Endodermal cell (in vitro differentiated cells): ENCODE measurements around the gene ZBTB22. TPM values are rescaled to one million over a fixed set of nuclear protein-coding genes. Genes with fewer than 3 reads are reported as not detected.

Source experiments
- DNase-seq: peaks from one replicate; pipeline ENCODE4 v3.0.0-alpha.2; 2017
- H3K27ac ChIP-seq: 2 replicates; pipeline ENCODE4 v1.5.1; 2013; ENCODE audit warnings: mild to moderate bottlenecking, low read depth, low read length, moderate library complexity
- H3K27me3 ChIP-seq: 2 replicates; pipeline ENCODE4 v1.6.1; 2013; ENCODE audit warnings: mild to moderate bottlenecking, low read length, moderate library complexity; ENCODE audit not compliant: insufficient read depth, control insufficient read depth, poor library complexity, severe bottlenecking
- H3K36me3 ChIP-seq: 2 replicates; pipeline ENCODE4 v1.7.0; 2013; ENCODE audit warnings: mild to moderate bottlenecking, low read length, moderate library complexity; ENCODE audit not compliant: control insufficient read depth, insufficient read depth
- H3K4me1 ChIP-seq: one replicate; pipeline ENCODE4 v1.7.0; 2013; ENCODE audit warnings: low read length; ENCODE audit not compliant: control insufficient read depth, insufficient read depth
- H3K4me3 ChIP-seq: 2 replicates; pipeline ENCODE4 v1.5.1; 2013; ENCODE audit warnings: mild to moderate bottlenecking, low read length, moderate library complexity
- H3K9ac ChIP-seq: 2 replicates; pipeline ENCODE4 v1.6.1; 2013; ENCODE audit warnings: mild to moderate bottlenecking, low read length, moderate library complexity; ENCODE audit not compliant: poor library complexity, severe bottlenecking; ENCODE audit errors: extremely low read depth
- H3K9me3 ChIP-seq: 2 replicates; pipeline ENCODE4 v1.6.1; 2013; ENCODE audit warnings: mild to moderate bottlenecking, low read length, moderate library complexity; ENCODE audit not compliant: control insufficient read depth
- H3K27ac Mint-ChIP-seq: 2 replicates; pipeline ENCODE4 v1.8.0; 2020; ENCODE audit warnings: mixed read lengths
- H3K27me3 Mint-ChIP-seq: 2 replicates; pipeline ENCODE4 v1.8.0; 2021; ENCODE audit warnings: mild to moderate bottlenecking, mixed read lengths; ENCODE audit not compliant: insufficient read depth
- H3K36me3 Mint-ChIP-seq: 2 replicates; pipeline ENCODE4 v1.8.0; 2020; ENCODE audit warnings: low read depth, mixed read lengths
- H3K4me1 Mint-ChIP-seq: 2 replicates; pipeline ENCODE4 v1.8.0; 2020; ENCODE audit warnings: mixed read lengths
- H3K4me3 Mint-ChIP-seq: 2 replicates; pipeline ENCODE4 v1.8.0; 2020; ENCODE audit warnings: mild to moderate bottlenecking, moderate library complexity, mixed read lengths
- H3K9me3 Mint-ChIP-seq: 2 replicates; pipeline ENCODE4 v1.8.0; 2020; ENCODE audit warnings: mild to moderate bottlenecking, mixed read lengths
- CTCF ChIP-seq: fragments of 200-600 bp; sonication (generic); conservative IDR thresholded peaks from 2 replicates; pipeline ENCODE4 v1.5.0; 2021; ENCODE audit warnings: antibody characterized with exemption, mild to moderate bottlenecking
- WGBS, 2 experiments: methylation state at CpG; one replicate each; pipeline versions ENCODE4 v1.1.5 to v1.1.7; 2013; ENCODE audit warnings: missing lambda C conversion rate in 2 of 2, mixed read lengths in 1 of 2; ENCODE audit not compliant: insufficient coverage in 1 of 2, insufficient read length in 1 of 2; 5-methylcytosine and 5-hydroxymethylcytosine counted together
- total RNA-seq, 2 donors: library from RNA; stranded (reverse); fragmentation: NEBNext Ultra II Directional in 1 of 2; extraction: Animal tissue kit (Norgen Biotek cat#: 25700) in 1 of 2; gene quantifications; 2 replicates in 1 of 2; 3 replicates in 1 of 2; pipeline ENCODE4 v1.2.1, GENCODE V29; 2021

The ZBTB22 gene
- total RNA-seq, 2 donors from 2014 or later: 15.2 to 19.8 TPM

- peak overlapping the region; percentile 16 for H3K27ac Mint-ChIP-seq
- Histone ChIP-seq H3K4me3 (no peak overlapping the region), H3K27ac (no peak overlapping the region), H3K9ac (no peak overlapping the region), H3K36me3 (peaks cover 18% of the 10 kb centered on the region), H3K9me3 (no peaks in the 10 kb centered on the region), H3K4me1 (peaks cover 4% of the 10 kb centered on the region), H3K27me3 (peaks cover 20% of the 10 kb centered on the region)
- H3K4me1 Mint-ChIP-seq: peaks cover 38% of the 10 kb centered on the region
- no peaks in the 10 kb centered on the region for H3K9me3 Mint-ChIP-seq
- peaks cover 13% of the 10 kb centered on the region for H3K27me3 Mint-ChIP-seq
- H3K36me3 Mint-ChIP-seq: peaks cover 23% of the 10 kb centered on the region
- TF ChIP-seq CTCF: no peak
- 87 to 93% methylated on average over 37 to 47 of the region's 47 CpGs for WGBS, 2 experiments
- peak; percentile 79 for DNase-seq
- peak overlapping the region; percentile 74 for H3K4me3 Mint-ChIP-seq
Observed at GRCh38 chr6:33314943-33315792, 2.4 kb downstream of the ZBTB22 start.

- H3K27me3 Mint-ChIP-seq: peaks cover 13% of the 10 kb centered on the region
- peak; percentile 73 for DNase-seq
- H3K4me1 Mint-ChIP-seq: peaks cover 38% of the 10 kb centered on the region
- peak overlapping the region; percentile 74 for H3K4me3 Mint-ChIP-seq
- WGBS, 2 experiments: 48 to 50% methylated on average over 2 to 6 of the region's 10 CpGs
- peak overlapping the region; percentile 16 for H3K27ac Mint-ChIP-seq
- Histone ChIP-seq H3K9ac (no peak overlapping the region), H3K36me3 (peaks cover 11% of the 10 kb centered on the region), H3K9me3 (no peaks in the 10 kb centered on the region), H3K27me3 (peaks cover 20% of the 10 kb centered on the region), H3K4me1 (peaks cover 4% of the 10 kb centered on the region), H3K27ac (no peak overlapping the region), H3K4me3 (no peak overlapping the region)
- TF ChIP-seq CTCF: no peak
- peaks cover 17% of the 10 kb centered on the region for H3K36me3 Mint-ChIP-seq
- H3K9me3 Mint-ChIP-seq: no peaks in the 10 kb centered on the region
Observed at GRCh38 chr6:33314515-33314942, 3.0 kb downstream of the ZBTB22 start.

GRCh38 chr6:33313709-33314514 lies 3.6 kb downstream of the ZBTB22 start, which contains the start of gene TAPBP:
TAPBP (minus strand) TSS chr6:33314078; CDS start chr6:33314041, 37 bp downstream.
- H3K27ac ChIP-seq: no peak within 1 kb of the TSS
- no peak for TF ChIP-seq CTCF
- H3K4me3 ChIP-seq: peak within 1 kb of the TSS; percentile 75
- Mint-ChIP-seq H3K27me3 (peaks cover 13% of the 10 kb centered on the region), H3K4me3 (peak within 1 kb of the TSS; percentile 74), H3K27ac (peak within 1 kb of the TSS; percentile 85), H3K4me1 (peaks cover 32% of the 10 kb centered on the region), H3K9me3 (no peaks in the 10 kb centered on the region), H3K36me3 (peaks cover 11% of the 10 kb centered on the region)
- WGBS, 2 experiments: 0 to 7% methylated on average over 11 to 47 of the region's 47 CpGs
- H3K9me3 ChIP-seq: no peaks in the 10 kb centered on the region
- DNase-seq: peak; percentile 82
- peak within 1 kb of the TSS; percentile 31 for H3K9ac ChIP-seq
- peaks cover 5% of the 10 kb centered on the region for H3K36me3 ChIP-seq
- peaks cover 4% of the 10 kb centered on the region for H3K4me1 ChIP-seq
- H3K27me3 ChIP-seq: peaks cover 20% of the 10 kb centered on the region
